ENCODE measurements around the gene PDE6C.

GRCh38 chr10:93712593-93712992 is 100.3 kb downstream of the PDE6C start:
- TF ChIP-seq CTCF (IDR thresholded peaks at IDR 0.05; ENCODE audit: low read depth, low read length, missing input control) (no peak), MAX (IDR thresholded peaks at IDR 0.05) (no peak), JUND (IDR thresholded peaks at IDR 0.05) (no peak), TAF1 (conservative IDR thresholded peaks at IDR 0.05) (no peak), REST (IDR thresholded peaks at IDR 0.05) (no peak), GABPA (IDR thresholded peaks at IDR 0.05 in 1 of 2, conservative IDR thresholded peaks at IDR 0.05 in 1 of 2) (no peak), HNF4A (conservative IDR thresholded peaks at IDR 0.05) (no peak), ZBTB33 (IDR thresholded peaks at IDR 0.05) (no peak), ATF3 (IDR thresholded peaks at IDR 0.05) (no peak)
